Measurements from ENCODE around the gene SYNDIG1.

SYNDIG1 gene

DNA sequence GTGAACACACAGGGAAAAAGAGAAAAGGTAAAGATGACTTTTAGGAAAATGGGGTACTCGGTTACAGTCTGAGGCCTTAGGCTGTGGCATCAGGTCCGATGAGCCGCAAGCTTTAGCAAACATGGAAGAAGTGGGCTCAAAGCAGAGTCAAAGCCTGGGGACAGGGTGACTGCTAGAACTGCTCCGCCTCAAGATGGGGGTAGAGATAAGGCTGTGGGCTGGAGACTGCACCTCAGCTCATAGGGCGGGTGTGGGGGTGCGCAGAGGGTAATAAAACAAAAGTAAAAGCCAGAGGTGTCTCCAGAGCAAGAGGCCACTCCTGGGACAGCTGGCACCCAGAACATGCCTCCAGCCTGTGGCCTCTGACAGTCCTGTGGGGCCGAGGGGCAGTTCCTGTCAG, 21.3 kb upstream of the SYNDIG1 start:
- no peak for DNase-seq

DNA sequence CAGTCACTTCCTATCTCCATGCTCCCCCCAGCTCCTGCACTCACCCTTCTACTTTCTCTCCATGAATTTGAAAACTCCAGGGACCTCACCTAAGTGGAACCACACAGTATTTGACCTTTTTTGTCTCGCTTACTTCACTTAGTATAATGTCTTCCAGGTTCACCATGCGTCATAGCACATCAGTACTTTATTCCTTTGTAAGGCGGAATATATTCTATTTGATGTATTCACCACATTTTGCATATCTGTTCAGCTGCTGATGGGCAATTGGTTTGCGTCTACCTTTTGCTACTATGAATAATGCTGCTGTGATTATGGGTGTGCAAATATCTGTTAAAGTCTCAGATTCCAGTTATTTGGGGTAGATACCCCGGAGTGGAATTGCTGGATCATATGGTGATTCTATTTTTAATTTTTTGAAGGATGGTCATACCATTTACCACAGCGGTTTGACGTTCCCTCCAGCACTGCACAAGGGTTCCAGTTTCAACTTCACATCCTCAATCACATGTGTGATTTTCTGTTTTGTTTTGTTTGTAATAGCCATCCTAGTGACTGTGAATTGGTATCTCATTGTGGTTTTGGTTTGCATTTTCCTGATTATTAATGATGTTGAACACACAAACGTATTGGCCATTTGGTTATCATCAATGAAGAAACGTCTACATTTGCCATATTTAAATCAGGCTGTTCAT, 20.3 kb upstream of the SYNDIG1 start:
- no peak for DNase-seq

DNA sequence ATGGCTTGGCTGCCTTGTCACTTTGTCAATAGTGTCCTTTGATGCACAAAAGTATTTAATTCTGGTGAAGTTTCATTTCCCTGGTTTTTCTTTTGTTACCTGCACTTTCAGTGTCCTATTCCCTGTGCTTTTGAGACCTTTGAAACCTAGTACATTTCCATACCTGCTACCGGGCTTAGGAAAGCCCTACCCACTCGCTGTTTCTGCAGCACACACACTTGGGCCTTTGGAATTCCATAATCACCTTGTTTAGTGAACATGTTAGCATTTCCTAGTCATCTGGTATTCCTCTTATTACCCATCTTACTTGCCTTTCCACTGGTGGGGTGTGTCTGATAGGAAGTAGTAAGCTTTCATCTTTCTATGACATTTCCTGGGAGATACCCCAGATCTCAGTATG, 19.3 kb upstream of the SYNDIG1 start:
- no peak for DNase-seq

DNA sequence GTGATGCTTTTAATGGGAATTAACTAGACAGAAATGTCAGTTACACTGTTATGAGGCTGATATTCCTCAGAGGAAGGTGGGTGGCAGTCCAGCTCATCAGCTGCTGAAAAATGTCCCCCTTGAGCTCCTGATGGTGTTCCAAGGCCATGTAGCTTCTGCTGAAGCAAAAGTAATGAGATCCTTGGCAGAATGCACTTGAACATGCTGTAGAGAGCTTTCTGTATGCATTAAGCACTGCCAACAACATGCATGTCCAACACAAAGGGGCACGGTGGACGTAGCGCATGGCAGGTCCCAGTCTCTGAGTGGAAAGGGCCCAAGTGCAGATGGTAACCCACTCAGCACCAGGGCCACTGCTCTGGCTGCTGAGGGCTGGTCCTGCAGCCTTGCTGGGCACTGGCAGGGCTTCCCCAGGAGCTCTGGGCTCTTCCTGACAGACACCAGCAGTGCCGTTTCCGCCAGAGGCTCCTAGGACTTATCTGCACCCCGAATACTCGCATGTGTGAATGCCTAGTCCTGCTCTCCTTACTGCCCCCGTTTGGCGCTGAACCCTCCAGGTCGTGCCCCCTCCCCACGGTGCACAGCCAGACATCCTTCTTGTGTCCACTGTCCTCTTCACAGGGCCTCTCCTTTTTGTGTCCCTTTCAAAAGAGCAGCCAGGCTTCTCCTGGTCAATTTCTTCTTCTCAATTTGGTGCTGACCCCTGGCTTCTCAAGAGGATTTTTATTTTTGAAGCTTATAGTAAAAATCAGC, 18.6 kb upstream of the SYNDIG1 start:
- DNase-seq: no peak

DNA sequence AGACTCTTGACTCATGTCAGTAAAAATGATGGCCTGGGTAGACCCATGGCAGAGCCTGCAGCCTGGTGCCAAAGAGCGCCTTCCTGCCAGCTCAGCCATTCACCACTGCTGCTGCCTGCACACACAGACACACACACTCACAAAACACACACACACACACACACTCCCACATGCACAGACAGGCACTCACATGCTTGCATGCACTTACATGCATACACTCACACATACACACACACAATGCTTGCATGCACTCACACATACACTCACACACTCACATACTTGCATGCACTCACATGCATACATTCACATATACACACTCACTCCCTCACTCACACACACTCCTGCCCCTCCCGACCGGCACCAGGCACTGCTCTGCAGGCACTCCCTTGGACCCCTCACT, 18.0 kb upstream of the SYNDIG1 start:
- no peak for DNase-seq

DNA sequence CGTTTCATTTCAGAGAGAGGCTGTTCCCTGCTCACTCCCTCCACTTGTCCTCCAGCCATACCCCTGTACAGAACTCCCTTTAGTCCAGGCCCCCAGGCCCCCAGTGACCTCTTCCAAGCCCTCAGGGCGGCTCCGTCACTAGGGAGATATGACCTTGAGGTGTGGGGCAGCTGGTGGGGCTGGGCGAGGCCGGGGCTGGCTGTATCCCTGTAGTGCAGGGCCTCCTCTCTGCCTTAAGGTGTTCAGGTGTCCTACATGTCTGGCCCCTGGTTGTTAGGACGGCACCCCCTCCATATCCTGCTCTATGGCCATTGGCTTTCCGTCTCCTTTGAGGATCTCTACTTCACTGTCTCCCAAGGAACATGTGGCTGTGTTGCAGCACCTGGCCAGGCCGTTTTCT, 17.4 kb upstream of the SYNDIG1 start:
- no peak for DNase-seq

DNA sequence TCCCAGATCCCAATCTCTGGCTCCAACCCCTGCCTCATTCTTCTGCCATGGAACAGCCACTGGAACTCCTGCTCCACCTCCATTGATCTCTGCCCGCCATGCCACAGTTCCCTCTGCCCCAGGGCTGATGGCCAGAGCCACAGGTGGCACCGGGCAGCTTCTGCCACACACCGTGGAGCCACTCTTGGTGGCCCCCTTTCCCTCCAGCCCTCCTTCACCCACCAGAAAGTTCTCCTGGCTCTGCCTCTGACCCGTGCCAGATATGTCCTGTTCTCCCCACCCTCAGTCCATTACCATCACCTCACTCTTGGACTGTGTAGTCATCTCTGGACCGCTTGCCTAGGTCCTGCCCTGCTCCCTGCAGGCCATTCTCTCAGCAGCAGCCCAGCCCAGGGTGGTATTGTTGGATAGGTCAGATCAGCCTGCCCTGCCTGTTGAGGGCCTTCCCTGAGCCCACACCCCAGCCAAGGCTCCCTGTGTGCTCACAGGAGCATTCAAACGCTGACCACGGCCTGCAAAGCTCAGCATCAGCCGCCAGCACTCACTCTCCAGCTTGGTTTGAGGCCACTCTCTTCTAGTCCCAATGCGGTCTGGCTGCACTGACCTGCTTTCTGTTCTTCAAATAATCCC, 16.8 kb upstream of the SYNDIG1 start:
- no peak for DNase-seq

DNA sequence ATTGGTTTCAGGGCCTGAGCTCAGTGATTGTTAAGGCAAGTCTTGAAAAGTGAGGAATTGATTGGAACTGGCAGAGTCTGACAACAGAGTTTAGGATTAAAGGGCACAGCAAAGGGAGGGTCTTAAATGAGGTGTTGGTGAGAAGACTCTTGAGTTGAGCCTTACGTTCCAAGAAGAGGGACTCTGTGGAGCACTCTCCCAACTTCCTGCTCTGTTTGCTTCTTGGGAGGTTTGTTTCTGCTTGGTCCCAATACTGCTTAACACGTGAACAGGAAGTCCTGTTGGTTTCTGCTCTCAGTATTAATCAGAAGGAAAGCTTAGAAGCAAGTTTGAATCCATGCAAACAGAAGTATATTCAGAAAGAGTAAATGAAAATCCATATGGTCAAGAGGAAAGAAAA, 15.6 kb upstream of the SYNDIG1 start:
- no peak for DNase-seq

DNA sequence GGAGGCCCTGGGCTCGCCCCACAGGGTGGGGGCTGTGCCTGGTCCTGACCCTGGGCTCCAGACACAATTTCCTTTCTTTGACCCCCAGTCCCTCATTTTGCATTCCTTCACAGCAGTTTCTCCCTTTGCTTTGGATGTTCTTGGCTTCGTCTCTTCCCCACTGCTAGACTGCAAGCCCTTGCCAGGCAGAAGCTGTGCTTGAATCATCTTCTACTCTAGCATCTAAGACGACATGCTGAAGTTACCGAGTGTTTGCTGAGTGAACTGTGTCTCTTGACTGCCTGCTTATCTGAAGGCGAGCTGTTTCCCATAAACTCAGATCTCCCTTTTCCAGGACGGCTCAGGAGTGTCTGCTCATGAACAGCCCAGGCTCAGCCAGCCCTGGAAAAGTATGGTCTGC, 14.3 kb upstream of the SYNDIG1 start:
- no peak for DNase-seq

DNA sequence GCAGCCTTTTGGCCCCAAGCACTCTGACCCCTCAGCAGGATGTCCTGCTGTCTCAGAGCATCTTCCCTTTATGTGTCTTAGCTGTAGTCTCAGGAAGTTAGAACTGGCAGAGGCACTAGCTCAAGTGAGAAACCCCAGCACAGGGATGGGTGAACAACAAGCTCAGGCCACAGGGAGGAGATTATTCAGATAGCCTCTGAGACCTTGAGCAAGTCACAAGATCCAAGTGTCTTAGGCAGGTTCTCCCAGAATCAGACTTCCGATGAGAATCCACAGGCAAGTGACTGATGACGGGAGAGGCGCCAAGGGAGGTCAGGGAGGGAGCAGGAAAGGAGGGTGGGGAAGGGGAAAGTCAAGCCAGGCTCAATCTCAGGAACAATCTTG, 13.0 kb upstream of the SYNDIG1 start:
- no peak for DNase-seq

DNA sequence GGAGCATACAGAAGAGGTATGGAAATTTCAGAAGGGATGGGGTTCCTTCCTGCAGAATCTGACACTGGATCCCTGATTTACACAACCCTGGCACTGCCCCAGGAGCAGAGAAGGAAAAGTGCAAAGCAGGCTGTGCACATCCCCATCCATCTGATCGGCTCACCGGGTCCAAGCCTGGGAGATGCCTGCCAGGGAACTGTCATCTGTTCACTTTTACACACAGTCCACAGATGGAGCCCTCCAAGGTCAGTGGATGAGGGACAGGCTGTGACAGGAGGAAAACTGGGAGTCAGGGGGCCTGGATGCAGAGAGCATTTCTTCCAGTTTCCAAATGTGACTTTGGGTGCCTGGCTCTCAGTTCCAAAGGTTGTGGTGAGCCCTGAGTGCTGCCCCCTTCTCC, 11.0 kb upstream of the SYNDIG1 start:
- DNase-seq: no peak

DNA sequence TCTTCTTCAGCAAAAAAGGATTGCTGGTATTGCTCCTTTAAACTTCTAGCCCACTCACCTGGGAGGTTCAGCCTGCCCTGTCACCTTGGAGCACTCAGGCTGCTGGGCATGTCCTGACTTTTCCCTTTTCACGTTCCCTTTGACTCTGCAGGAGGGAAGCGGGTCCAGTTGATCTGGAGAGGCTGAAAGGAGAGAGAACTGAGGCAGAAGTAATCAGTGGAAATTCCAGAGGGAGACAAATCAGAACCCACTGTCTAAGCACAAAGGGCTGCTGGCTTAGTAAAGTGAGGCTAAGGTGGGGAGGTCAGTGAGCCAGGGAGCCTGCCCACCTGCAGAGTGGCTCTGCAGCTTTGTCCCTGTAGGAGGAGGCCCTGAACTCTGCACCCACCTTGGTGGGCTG, 9.7 kb upstream of the SYNDIG1 start:
- no peak for DNase-seq

DNA sequence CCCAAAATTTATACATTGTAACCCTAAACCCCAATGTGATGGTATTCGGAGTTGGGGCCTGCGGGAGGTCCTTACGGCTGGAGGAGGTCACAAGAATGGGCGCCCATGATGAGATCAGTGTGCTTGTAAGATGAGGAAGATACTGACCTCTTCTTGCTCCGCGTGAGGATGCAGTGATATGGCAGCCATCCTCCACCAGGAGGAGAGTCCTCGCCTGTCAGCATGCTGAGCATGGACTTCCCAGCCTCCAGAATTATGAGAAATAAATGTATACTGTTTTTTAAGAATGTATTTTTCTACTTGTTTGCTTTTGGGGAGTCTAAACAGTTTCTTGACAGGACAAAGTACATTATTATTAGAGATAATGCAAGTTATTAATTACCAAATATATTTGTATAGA, 8.7 kb upstream of the SYNDIG1 start:
- no peak for DNase-seq

DNA sequence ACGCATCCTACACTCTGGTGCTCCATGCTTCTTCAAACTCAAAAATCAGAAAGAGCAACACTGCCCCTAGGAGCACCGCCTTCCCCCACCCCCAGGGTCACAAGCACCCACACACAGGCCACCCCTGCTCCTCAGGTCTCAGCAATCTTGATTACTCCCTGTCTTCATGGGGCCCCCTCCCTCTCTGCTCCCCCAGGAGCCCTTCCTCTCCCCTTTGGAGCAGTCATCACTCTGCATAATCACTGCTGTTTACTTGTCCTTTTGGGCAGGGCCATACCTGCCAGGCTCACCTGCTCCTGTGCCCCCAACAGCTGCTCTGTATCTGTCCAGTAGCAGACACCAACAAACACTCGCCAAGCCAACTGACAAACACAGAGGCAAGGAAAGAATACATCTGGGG, 7.6 kb upstream of the SYNDIG1 start:
- no peak for DNase-seq

DNA sequence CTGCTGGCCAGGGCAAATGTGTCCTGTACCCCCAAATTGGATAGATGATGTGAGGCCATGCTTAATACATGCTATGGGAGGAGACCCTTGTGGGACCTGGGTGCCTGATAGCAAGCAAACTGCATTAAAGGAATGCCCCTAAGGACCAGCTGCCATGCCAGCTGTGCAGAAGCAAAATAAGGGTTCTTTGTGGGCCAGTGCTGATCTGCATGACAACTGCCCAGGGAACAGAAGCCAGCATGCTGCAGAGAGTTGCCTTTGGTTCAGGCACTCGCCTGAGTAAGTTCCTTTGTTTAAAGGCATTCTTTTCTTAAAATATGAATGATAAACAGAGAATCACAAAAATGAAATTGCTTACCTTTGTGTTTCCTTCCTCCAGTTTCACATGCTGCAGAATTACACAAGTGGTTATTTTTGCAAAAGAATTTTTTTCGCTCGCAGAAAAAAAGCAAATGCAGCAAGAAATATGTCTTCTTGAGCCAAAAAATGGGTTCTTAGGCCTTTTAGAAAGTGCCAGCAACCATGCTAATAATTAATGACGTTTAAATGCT, 6.9 kb upstream of the SYNDIG1 start:
- DNase-seq: no peak

DNA sequence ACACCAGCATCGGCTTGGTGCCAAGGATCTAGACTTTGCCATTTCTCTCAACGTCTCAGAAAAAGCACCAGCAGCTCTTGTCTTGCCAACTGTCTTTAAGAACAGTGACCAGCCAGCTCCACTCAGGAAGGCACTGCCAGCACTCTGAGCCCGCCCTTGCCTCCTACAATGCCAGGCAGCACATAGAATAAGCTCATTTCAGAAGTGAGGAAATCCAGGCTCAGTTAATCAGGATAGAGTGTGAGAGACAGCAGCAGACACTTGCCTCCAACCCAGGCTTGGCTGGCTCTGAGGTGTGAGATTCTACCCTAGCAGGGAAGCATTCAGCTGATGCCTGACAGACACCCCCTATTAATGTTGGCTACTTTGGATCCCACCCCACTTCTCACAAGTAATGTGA, 4.3 kb upstream of the SYNDIG1 start:
- DNase-seq: no peak

DNA sequence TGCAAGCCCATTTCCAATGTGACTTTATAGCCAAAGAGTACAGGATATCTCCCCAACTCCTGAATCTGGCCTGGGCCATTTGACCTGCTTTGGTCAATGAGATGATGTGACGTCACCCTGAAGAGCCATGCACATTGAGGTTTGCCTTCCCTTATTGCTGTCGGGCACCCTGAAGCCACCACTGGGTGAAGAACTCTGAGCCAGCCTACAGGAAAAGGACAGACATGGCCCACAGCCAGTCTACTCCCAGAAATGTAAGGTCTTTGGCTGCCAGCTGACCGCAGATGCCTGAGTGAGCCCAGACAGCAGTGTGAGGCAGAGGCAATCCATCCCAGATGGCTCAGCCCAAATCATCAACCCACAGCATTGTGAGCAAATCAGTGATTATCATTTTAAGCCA, 3.7 kb upstream of the SYNDIG1 start:
- DNase-seq: no peak

DNA sequence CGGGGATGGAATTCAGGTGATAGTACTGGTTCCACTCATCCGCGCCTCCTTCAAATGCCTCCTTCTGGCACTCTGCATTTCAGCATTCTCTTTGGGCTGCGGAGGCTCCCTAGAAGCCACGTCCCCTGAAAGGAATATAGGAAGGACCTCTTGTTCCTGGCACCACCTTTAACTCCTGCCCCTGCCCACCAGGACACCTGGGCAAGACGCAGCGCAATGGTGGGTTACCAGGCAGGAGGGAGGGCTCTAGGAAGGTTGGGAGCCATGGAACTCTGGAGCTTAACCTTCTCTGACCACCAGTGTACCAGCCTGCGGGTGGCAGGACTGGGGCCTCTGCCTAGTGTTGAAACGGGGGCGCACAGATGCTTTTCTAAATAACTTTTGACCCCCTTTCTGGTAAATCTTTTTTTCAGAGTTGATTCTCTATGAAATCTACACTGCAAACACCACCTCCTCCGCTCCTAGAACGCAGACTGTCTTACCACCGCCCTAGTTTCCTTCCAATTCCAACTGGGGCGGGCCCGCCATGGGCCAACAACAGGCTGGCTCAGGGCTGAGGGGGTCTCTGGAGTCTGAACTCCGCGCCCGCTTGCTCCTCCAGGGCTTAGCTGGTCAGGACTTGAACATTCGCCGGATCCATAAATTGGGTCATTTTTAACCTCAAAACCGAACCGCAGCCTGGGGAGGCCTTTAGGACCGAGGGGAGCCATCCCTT, 871 bp upstream of the SYNDIG1 start:
- DNase-seq: no peak

DNA sequence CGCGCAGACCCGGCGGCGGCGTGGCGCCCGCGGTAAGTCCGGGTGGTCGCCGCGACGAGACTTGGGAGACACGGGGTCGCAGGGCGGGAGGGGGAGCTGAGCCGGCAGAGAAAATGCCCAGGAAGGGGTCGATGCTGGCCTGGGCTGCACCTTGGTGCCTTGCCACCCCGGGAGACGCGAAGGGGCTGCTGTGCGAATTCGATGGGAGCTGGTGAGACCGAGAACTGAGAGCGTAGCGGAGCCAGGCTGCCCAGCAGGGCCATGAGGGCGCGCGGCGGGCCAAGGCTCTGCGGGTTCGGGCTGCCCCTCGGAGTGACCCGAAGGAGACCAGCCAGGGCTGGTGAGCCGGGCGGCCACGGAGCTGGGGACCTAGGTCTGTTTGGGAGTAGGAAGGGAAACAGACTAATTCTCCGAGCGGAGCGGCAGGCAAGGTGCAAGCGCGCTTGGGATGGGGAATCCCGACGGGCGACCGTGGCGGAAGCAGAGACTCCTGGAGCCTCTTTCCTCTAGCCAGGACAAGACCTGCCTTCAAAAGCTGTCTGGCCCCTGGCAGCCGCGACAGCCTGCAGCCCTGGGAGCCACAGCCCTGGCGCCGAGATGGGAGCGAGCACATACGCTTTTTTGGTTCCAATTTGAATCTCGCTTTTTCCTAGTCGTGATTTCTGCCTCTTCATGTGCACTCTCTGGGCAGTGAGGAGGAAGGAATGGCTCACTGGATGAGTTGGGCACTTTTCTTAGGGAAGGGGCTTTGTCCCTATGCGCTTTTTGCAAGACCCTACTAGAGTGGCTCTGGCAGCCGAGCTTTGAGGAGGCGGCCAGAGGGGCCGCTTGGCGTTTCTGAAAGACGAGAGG, 691 bp downstream of the SYNDIG1 start:
- no peak for DNase-seq

DNA sequence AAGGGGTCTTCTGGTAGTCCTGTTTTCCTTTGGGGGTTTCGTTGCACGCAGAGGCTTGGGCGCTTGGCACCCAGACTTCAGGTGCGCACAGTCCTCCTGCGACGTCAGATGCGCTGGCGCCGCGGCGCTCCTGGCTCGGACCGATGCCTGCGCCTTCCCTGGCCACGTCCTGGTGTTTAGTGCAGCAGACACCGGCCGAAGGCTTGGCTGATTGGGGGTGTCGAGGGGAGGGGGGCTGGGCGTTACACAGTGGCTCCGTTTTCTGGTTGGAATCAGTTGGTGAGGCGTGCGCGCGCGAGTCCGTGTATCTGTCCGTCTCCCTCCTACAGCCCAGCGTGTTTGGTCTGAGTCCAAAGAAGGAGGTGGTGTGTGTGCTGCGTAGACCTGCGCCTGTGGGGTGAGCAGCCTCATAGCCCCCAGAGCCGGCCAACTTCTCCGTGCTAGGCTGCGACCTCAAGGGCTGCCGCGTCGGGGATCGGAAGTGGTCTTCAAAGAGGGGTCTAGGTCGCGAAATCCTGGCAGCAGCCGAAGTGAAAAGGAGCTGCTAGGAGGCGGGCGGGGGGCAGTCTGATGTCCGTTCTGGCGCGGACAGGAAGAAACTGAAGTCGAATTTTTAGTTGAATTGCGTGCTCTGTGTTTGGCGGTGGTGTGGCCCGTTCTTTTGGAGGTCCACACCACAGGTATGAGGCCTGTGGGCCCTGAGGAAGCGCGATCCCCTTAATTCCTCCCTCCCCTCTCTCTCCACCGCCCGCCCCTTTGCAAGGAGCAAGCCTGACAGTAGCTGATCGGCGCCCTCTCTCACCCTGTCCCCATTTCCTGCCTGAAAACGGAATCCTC, 1.5 kb downstream of the SYNDIG1 start:
- no peak for DNase-seq

DNA sequence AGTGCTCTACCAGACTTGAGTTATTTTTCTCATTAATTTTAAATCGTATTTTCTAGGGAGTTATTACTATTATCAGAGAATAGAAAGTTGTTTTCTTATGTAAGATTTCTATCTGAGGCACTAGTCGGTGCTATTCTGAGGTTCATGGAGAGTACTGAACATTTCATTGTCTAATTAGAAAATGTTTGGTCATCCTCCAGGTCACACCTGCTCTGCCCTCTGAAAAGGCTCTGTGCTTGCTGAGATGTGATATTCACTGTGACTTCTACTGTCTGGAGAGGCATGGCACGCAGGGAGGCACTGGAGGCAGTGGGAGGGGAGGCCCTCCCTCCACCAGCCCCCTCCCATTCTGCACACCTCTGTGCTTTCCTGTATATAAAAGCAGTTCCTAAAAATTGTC, 3.0 kb downstream of the SYNDIG1 start:
- no peak for DNase-seq

Data from CD4-positive, alpha-beta T cell treated with Interferon gamma for 1 hour (primary cell).